Measurements from ENCODE around the gene ADD1.
A peak's percentile ranks its signal among the peaks of the same experiment; 100 is the strongest.
"Not testable (repeated sequence)": the region's sequence is repeated elsewhere in the genome, so short reads cannot be mapped to it uniquely, and the experiment has no call there.

Gene ADD1

DNA sequence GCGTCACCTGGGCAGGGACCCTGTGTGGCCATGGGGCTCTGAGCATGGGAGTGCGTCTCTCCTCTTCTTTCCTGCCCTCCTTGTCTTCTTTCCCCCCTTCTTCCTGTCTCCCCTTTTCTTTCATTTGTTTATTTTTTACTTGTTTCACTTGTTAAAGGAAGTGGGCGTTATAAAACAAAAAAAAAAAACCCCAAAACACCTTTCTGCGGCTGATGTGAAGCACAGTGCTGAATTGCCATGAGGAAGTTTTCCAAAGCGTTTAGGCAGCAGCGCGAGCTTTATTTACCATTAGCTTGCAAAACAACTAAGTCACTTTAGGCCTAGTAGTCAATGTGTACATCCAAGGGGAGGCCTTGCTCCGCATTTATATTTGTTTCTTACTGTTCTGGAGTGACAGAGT is 62.6 kb downstream of the ADD1 start:
- Mint-ChIP-seq H3K4me3 (no peak overlapping the region), H3K36me3 (peaks cover 40 to 59% of the 10 kb centered on the region in 2 donors)
- no peak for ATAC-seq (replicated peaks)

DNA sequence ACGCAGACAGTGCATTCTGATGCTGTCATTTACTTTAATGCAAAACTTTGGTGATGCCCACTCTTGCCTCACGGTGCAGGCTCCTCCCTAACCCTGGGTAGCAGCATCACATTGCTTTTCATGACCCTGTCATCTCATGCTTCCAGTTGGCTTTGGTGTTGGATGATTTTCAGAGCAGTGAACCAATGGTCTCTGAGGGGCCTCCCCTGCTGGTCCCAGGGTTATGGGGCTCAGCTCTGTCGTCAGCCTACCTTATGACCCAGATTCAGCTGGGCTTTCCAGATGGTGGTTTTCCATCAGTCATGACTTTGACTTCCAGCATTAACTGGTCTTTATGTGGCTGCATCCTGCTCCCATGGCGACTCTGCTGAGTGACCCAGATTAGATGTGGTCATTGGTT is 63.6 kb downstream of the ADD1 start:
- H3K27ac Mint-ChIP-seq: no peak overlapping the region
- no peaks in the 10 kb centered on the region for H3K27me3 Mint-ChIP-seq
- H3K4me1 Mint-ChIP-seq: peaks cover 13 to 17% of the 10 kb centered on the region in 2 donors
- ATAC-seq (replicated peaks) (no peak), DNase-seq (no peak)
- H3K36me3 Mint-ChIP-seq: peaks cover 40 to 59% of the 10 kb centered on the region in 2 donors
- no peak overlapping the region for H3K4me3 Mint-ChIP-seq
- H3K9me3 Mint-ChIP-seq: no peaks in the 10 kb centered on the region

More for the DNA sequence above, 62.6 kb downstream of the ADD1 start:
- peak overlapping the region; percentile 32 for H3K27ac Mint-ChIP-seq
- H3K4me1 Mint-ChIP-seq: peaks cover 11 to 17% of the 10 kb centered on the region in 2 donors
- H3K27me3 Mint-ChIP-seq: no peaks in the 10 kb centered on the region
- no peaks in the 10 kb centered on the region for H3K9me3 Mint-ChIP-seq
- DNase-seq: no peak

DNA sequence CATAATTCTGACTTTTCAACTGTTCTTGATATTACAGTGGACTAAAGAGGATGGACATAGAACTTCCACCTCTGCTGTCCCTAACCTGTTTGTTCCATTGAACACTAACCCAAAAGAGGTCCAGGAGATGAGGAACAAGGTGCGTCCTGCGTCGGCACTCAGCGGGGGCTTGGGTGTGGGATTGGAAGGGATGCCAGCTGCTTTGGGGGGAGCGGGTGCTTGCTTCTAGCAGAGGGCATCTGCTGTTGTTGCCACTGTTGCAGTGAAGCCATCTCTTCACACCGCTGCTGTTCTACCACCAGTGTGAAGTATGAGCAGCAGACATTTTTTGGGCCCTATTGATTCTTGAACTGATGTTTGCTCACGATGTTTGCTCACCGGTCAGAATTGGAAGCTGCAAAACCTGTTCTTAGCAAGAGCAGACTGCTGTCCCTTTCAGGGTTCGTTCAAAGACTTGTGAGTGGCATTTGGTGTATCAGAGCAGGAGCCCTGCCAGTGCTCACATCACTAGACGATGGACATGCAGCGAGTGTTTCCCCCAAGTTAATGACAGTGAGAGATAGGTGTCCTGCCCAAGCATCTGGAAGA is 64.2 kb downstream of the ADD1 start:
- Mint-ChIP-seq H3K27me3 (no peaks in the 10 kb centered on the region), H3K36me3 (peaks cover 37 to 60% of the 10 kb centered on the region in 2 donors)

DNA sequence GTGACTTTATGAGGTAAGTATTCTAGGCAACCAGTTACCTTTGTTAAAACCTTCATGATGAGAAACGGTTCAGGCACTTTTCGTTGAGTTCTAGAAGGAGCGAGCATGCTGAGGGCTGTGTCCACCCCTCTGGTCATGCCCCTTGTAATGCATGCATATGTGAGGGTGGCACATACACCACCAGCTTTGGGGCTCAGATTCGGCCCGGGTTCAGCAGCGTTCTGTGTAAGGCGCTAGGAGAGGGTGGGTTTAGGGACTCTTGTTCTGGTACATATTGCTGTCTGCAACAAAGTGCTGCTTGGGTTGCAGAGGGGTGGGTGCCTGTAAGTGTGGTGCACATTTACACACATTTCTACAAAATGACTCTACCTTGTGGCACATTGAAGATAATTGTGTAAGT is 65.0 kb downstream of the ADD1 start:
- no peak for DNase-seq
- no peak for ATAC-seq (replicated peaks)
- peaks cover 11 to 17% of the 10 kb centered on the region in 2 donors for H3K4me1 Mint-ChIP-seq
- H3K27ac Mint-ChIP-seq: no peak overlapping the region
- H3K27me3 Mint-ChIP-seq: no peaks in the 10 kb centered on the region
- peaks cover 38 to 59% of the 10 kb centered on the region in 2 donors for H3K36me3 Mint-ChIP-seq
- no peaks in the 10 kb centered on the region for H3K9me3 Mint-ChIP-seq
- no peak overlapping the region for H3K4me3 Mint-ChIP-seq

More for the DNA sequence above, 64.2 kb downstream of the ADD1 start:
- H3K9me3 Mint-ChIP-seq: no peaks in the 10 kb centered on the region
- no peak for DNase-seq
- ATAC-seq (replicated peaks): no peak
- no peak overlapping the region for H3K27ac Mint-ChIP-seq
- no peak overlapping the region for H3K4me3 Mint-ChIP-seq
- H3K4me1 Mint-ChIP-seq: peaks cover 13 to 17% of the 10 kb centered on the region in 2 donors

DNA sequence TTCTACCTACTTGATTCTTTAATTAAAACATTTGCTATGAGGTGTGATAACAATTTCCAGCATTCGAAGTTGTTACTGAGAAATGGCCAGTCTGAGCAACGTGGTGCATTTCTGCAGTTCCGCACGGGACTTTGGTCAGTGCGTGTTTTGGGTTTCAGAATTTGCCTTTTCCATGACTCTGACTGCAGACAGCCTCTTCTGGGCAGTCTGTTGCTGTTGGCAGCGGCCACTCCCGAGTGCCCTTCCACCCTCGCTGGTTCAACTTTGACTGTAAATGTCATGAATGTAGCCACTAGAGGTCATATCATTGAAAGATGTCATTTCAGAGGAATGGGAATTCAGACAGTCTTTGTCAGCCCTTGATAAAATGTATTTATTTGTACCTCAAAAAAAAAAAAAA is 65.9 kb downstream of the ADD1 start:
- H3K27me3 Mint-ChIP-seq: no peaks in the 10 kb centered on the region
- H3K4me3 Mint-ChIP-seq: no peak overlapping the region
- H3K9me3 Mint-ChIP-seq: no peaks in the 10 kb centered on the region
- H3K27ac Mint-ChIP-seq: peak overlapping the region; percentile 56
- peaks cover 12 to 17% of the 10 kb centered on the region in 2 donors for H3K4me1 Mint-ChIP-seq
- H3K36me3 Mint-ChIP-seq: peaks cover 36 to 58% of the 10 kb centered on the region in 2 donors
- ATAC-seq (replicated peaks) (no peak), DNase-seq (no peak)

DNA sequence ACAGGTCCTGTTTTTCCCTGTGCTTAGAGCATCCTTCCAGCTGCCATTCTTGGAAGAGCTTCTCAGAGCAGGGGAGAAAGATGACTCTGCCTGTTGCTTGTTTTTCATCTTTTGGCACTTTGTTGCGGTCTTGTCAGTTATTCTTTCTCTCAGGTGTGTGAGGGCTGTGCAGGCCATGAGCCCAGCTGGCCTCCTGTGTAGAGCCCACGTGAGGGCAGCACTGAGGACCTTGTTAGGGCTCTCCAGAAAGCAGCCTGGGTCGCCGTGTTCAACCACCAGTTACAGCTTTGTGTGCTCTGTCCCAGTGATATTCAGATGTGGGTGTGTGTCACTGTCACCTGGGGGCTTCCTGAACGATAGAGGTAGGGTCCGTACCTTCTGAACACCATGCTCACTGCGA is 66.8 kb downstream of the ADD1 start:
- Mint-ChIP-seq H3K36me3 (peaks cover 41 to 60% of the 10 kb centered on the region in 2 donors), H3K4me1 (peaks cover 15 to 20% of the 10 kb centered on the region in 2 donors), H3K27ac (no peak overlapping the region), H3K27me3 (no peaks in the 10 kb centered on the region), H3K4me3 (no peak overlapping the region), H3K9me3 (no peaks in the 10 kb centered on the region)
- DNase-seq (no peak), ATAC-seq (replicated peaks) (no peak)

DNA sequence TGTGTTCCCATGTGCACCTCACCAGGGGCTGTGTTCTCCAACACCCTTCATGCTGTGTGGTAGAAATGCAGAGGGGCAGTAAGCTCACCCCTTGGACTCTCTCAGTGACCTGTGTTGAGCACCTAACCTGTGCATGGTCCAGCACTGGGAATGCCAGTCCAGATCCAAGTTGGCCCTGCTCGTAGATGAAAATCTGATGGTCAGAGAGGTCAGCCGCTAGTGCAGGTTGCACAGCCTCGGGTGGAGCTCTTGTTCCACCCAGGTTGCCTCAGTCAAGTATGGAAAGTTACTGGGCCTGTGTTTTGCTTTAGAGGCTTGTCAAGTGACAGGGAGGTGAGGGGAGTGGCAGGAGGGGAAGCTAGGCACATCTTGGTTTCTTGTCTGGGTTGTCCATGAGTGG is 68.2 kb downstream of the ADD1 start:
- Mint-ChIP-seq H3K27me3 (no peaks in the 10 kb centered on the region), H3K27ac (no peak overlapping the region), H3K9me3 (no peaks in the 10 kb centered on the region), H3K36me3 (peaks cover 42 to 63% of the 10 kb centered on the region in 2 donors), H3K4me1 (peaks cover 12 to 18% of the 10 kb centered on the region in 2 donors), H3K4me3 (no peak overlapping the region)
- ATAC-seq (replicated peaks) (no peak), DNase-seq (no peak)

DNA sequence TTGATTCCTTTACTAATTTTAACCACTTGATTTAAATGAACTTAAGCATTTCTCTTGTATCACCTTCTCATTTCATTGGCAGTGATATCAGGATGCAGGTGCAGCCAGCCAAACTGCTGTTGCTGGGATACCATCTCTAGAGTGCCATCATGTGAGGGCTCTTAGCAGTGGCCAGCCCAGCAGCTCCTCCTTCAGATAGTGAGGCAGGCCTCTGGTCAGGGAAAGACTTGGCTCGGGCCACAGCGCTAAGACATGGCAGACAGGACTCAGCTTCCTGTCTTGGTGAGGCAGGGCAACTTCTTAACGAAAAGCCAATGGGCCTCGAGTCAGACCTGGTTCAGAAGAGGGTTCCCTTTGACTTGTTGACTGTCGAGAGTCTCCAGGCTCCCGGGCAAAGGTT is 69.5 kb downstream of the ADD1 start:
- DNase-seq (no peak), ATAC-seq (replicated peaks) (no peak)
- Mint-ChIP-seq H3K27me3 (no peaks in the 10 kb centered on the region), H3K4me3 (no peak overlapping the region), H3K36me3 (peaks cover 51 to 65% of the 10 kb centered on the region in 2 donors), H3K27ac (no peak overlapping the region), H3K4me1 (peaks cover 24 to 31% of the 10 kb centered on the region in 2 donors), H3K9me3 (no peaks in the 10 kb centered on the region)

DNA sequence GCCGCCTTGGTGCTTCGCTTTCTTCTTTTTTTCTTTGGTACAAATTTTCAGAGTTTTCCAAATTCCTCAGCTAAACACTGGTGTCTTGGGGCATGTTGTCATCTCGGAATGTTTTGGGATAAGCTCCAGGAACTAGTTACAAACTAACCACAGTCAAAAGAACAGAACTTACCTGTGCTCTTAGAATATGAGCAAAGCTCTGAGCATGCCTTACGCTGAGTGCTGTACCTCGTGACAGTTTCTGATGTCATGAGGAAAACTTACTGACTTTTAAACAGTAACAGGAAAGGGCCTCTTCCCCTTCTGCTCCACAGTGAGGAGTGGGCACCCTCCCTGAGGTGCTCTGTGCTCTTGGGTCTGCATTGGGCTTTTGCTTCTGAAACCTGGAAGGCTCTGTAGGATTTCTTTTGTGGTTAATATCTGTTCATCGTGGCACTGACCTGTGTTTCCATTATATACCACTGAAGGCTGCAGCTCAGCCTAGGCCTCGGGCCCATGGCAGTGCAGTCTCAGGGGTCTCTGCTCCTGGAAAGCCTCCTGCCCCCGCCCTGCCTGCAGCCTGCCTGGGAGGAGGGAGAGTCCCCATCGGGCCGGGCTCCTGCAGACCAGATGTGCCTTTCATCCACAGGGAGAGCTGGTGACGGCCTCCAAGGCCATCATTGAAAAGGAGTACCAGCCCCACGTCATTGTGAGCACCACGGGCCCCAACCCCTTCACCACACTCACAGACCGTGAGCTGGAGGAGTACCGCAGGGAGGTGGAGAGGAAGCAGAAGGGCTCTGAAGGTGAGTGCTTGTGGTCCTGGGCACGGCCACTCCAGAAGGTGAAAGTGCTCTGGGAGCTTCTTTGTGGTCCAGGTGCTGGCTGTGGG is 70.8 kb downstream of the ADD1 start:
- ATAC-seq (replicated peaks) (peak; percentile 85 to 88), DNase-seq (peak; percentile 13)
- peaks cover 30 to 43% of the 10 kb centered on the region in 2 donors for H3K4me1 Mint-ChIP-seq
- H3K36me3 Mint-ChIP-seq: peaks cover 56 to 71% of the 10 kb centered on the region in 2 donors
- no peaks in the 10 kb centered on the region for H3K27me3 Mint-ChIP-seq
- peak overlapping the region in 1 of 2 donors; percentile 13 for H3K4me3 Mint-ChIP-seq
- H3K9me3 Mint-ChIP-seq: no peaks in the 10 kb centered on the region
- H3K27ac Mint-ChIP-seq: peak overlapping the region; percentile 86

DNA sequence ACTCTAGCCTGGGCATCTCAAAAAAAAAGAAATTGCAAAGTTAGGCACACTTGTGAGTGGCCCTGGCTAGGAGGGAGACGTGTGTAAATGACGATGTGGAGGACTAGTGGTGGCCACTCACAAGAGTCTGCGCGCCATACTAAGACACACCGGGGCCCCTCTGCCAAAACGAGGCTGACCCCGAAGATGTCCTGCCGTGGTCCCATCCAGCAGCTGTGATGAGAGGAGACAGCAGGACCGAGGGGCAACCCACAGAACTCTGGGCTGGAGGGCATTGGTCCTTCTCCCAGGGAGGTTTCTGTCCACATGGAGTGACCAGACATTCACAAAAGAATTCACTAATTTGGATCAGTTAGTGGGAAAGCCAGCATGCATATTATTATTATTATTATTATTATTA is 72.1 kb downstream of the ADD1 start:
- Mint-ChIP-seq H3K36me3 (peaks cover 62 to 75% of the 10 kb centered on the region in 2 donors), H3K9me3 (no peaks in the 10 kb centered on the region)

DNA sequence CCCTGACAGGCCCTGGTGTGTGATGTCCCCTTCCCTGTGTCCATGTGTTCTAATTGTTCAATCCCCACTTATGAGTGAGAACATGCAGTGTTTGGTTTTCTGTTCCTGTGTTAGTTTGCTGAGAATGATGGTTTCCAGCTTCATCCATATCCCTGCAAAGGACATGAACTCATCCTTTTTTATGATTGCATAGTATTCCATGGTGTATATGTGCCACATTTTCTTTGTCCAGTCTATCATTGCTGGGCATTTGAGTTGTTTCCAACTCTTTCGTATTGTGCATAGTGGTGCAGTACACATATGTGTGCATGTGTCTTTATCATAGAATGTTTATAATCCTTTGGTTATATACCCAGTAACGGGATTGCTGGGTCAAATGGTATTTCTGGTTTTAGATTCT is 73.1 kb downstream of the ADD1 start:
- H3K4me1 Mint-ChIP-seq: peaks cover 44 to 57% of the 10 kb centered on the region in 2 donors

More for the DNA sequence above, 72.1 kb downstream of the ADD1 start:
- ATAC-seq (replicated peaks) (no peak), DNase-seq (no peak)
- Mint-ChIP-seq H3K27ac (no peak overlapping the region), H3K27me3 (no peaks in the 10 kb centered on the region), H3K4me3 (no peak overlapping the region), H3K4me1 (peaks cover 40 to 50% of the 10 kb centered on the region in 2 donors)

DNA sequence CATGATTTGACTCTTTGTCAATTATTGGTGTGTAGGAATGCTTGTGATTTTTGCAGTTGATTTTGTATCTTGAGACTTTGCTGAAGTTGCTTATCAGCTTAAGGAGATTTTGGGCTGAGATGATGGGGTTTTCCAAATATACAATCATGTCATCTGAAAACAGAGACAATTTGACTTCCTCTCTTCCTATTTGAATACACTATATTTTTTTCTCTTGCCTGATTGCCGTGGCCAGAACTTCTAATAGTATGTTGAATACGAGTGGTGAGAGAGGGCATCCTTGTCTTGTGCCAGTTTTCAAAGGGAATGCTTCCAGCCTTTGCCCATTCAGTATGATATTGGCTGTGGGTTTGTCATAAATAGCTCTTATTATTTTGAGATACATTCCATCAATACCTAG is 74.7 kb downstream of the ADD1 start:
- not testable (repeated sequence) for DNase-seq; H3K9me3 Mint-ChIP-seq; H3K27me3 Mint-ChIP-seq; ATAC-seq (replicated peaks)
- peak overlapping the region; percentile 13 to 18 for H3K4me3 Mint-ChIP-seq
- peaks cover 71 to 84% of the 10 kb centered on the region in 2 donors for H3K36me3 Mint-ChIP-seq
- peak overlapping the region; percentile 68 for H3K27ac Mint-ChIP-seq
- H3K4me1 Mint-ChIP-seq: peaks cover 52 to 73% of the 10 kb centered on the region in 2 donors

More for the DNA sequence above, 73.1 kb downstream of the ADD1 start:
- Mint-ChIP-seq H3K36me3 (peaks cover 63 to 77% of the 10 kb centered on the region in 2 donors), H3K27ac (peak overlapping the region; percentile 27)
- H3K4me3 Mint-ChIP-seq; H3K9me3 Mint-ChIP-seq; ATAC-seq (replicated peaks); H3K27me3 Mint-ChIP-seq; DNase-seq: not testable (repeated sequence)

DNA sequence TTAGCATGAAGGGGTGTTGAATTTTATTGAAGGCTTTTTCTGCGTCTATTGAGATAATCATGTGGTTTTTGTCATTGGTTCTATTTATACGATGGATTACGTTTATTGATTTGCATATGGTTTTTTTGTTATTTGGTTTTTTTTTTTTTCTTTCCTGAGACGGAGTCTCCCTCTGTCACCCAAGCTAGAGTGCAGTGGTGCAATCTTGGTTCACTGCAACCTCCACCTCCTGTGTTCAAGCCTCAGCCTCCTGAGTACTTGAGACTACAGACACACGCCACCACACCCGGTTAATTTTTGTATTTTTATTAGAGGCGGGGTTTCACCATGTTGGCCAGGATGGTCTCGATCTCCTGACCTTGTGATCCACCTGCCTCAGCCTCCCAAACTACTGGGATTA is 75.1 kb downstream of the ADD1 start:
- DNase-seq, H3K27me3 Mint-ChIP-seq, H3K9me3 Mint-ChIP-seq: not testable (repeated sequence)
- Mint-ChIP-seq H3K36me3 (peaks cover 73 to 86% of the 10 kb centered on the region in 2 donors), H3K27ac (peak overlapping the region; percentile 68), H3K4me1 (peaks cover 55 to 77% of the 10 kb centered on the region in 2 donors), H3K4me3 (peak overlapping the region in 1 of 2 donors; percentile 13)
- ATAC-seq (replicated peaks): peak in 1 of 2 donors; percentile 52

DNA sequence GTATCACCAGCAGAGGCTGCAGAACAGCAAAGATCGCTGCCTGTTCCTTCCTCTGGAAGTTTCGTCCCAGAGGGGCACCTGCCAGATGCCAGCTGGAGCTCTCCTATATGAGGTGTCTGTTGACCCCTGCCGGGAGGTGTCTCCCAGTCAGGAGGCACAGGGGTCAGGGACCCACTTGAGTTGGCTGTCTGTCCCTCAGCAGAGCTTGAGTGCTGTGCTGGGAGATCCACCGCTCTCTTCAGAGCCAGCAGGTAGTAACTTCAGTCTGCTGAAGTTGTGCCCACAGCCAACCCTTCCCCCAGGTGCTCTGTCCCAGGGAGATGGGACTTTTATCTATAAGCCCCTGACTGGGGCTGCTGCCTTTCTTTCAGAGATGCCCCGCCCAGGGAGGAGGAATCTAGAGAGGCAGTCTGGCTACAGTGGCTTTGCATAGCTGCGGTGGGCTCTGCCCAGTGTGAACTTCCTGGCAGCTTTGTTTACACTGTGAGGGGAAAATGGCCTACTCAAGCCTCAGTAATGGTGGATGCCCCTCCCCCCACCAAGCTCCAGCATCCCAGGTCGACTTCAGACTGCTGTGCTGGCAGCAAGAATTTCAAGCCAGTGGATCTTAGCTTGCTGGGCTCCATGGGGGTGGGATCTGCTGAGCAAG is 78.9 kb downstream of the ADD1 start:
- H3K4me3 Mint-ChIP-seq; H3K9me3 Mint-ChIP-seq; ATAC-seq (replicated peaks); H3K27me3 Mint-ChIP-seq; DNase-seq: not testable (repeated sequence)
- Mint-ChIP-seq H3K4me1 (peaks cover 41 to 62% of the 10 kb centered on the region in 2 donors), H3K27ac (peak overlapping the region; percentile 53), H3K36me3 (peaks cover 52 to 74% of the 10 kb centered on the region in 2 donors)
